Upper lobe of left lung (tissue), 4 donors: Measurements from ENCODE around the gene CDH2.

Experiments
- POLR2A ChIP-seq, 4 donors: fragments of 450-650 bp; IDR thresholded peaks; one replicate each; pipeline ENCODE4 v1.5.1; 2016 to 2017; ENCODE audit warnings: antibody characterized with exemption in 4 of 4, mild to moderate bottlenecking in 2 of 4
- TF ChIP-seq, protein P1 (sequence below), 6 experiments: fragments of 450-650 bp in 4 of 6; fragments of 200-600 bp in 2 of 6; sonication (generic) in 2 of 6; IDR thresholded peaks; one replicate each; pipeline ENCODE4 v1.5.1; 2016 to 2019; ENCODE audit warnings: antibody characterized with exemption in 6 of 6

GRCh38 chr18:28075501-28075900 lies 101.4 kb downstream of the CDH2 start:
- TF ChIP-seq, protein P1, sequence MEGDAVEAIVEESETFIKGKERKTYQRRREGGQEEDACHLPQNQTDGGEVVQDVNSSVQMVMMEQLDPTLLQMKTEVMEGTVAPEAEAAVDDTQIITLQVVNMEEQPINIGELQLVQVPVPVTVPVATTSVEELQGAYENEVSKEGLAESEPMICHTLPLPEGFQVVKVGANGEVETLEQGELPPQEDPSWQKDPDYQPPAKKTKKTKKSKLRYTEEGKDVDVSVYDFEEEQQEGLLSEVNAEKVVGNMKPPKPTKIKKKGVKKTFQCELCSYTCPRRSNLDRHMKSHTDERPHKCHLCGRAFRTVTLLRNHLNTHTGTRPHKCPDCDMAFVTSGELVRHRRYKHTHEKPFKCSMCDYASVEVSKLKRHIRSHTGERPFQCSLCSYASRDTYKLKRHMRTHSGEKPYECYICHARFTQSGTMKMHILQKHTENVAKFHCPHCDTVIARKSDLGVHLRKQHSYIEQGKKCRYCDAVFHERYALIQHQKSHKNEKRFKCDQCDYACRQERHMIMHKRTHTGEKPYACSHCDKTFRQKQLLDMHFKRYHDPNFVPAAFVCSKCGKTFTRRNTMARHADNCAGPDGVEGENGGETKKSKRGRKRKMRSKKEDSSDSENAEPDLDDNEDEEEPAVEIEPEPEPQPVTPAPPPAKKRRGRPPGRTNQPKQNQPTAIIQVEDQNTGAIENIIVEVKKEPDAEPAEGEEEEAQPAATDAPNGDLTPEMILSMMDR (IDR thresholded peaks at IDR 0.05), result no peak
- no peak for TF ChIP-seq POLR2A (IDR thresholded peaks at IDR 0.05)
